Measurements from ENCODE around the gene NID2.

GRCh38 chr14:51999084-51999483 lies 69.8 kb downstream of the NID2 start:
- TF ChIP-seq CTCF (IDR thresholded peaks at IDR 0.05) (no peak), POLR2A (IDR thresholded peaks at IDR 0.05) (no peak)
